ENCODE results near the gene C4orf50.
"Not testable (repeated sequence)": the region's sequence is repeated elsewhere in the genome, so short reads cannot be mapped to it uniquely, and the experiment has no call there.

Gene C4orf50

GRCh38 chr4:5969336-5969735, 48.9 kb downstream of the C4orf50 start:
- no peak for DNase-seq (ENCODE audit: low read depth)

DNA sequence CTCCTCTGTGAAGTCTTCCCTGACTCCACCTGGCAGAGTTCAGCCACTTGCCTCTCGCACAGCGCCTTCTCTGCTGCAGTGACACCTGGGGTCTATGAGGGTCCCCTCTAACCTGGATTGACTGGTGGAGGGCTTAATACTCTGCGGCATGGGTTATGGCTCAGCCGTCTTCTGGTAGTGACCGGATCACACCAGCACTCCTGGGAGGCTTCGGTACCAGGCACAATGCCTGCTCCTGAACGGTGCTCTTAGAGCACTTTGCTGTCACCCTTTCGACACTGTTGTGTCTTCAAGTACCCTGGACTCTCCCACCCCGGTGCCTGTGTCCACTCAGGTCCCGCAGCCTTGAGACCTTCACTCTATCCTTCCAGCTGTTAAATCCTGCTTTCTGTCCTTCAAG, 50.0 kb downstream of the C4orf50 start:
- DNase-seq (ENCODE audit: low read depth): no peak

DNA sequence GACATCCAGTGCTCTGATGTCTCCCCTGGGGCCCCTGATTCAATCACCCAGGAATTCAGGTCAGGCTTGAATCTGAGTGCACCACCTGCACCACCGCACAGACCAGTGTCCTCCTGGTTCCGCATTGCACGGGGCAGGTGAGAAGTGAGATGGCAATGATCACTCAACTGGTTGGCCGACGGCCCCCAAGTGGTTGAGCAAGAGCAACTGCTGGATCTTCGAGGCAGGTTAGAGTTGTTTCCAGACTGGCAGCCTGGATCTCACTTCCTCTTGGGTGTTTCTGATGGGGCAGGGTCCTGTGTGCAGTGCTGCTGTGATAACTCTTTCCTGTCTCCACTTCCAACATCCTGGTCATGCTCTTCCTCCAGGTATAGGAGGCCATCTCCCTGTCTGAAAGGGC, 50.4 kb downstream of the C4orf50 start:
- DNase-seq (ENCODE audit: low read depth): no peak

DNA sequence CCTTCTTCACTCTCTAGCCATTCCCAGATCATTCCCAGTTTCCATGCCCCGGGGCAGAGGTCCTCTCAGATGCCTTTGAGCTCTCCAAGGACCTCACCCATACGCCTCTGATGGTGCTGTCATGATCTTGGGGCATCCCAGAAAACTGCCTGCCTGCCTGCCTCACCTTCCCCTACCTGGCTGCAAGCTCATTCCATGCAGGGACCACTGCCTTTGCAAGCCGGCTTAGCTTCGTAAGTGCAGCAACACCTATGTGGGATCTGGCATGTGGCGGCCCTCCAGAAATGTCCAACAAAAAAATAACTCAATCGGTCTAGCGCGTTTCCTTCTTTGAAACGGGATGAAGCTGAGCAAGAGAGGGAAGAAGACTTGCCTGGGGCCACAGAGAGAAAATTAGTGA, 53.0 kb downstream of the C4orf50 start:
- no peak for DNase-seq (ENCODE audit: low read depth)

DNA sequence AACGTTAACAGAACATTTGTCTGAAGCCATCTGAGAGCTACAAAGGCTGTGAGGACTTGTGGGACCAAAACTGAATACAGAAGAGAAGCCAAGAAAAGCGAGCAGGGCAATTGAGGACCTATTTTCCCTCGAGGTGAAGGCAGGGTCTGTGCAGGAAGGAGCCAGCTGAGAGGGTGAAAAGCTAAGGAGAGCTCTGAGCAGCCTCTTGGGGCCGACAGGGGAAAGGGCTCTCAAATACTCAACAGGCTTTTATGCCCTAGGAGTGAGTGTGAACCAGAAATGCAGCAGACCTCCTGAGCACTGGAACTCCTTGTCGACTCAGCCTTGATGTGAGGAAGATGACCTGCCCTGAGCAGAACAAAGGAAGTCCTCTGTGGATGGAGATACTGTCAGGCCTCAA, 54.2 kb downstream of the C4orf50 start:
- no peak for DNase-seq (ENCODE audit: low read depth)

GRCh38 chr4:5963611-5964010, 54.6 kb downstream of the C4orf50 start:
- DNase-seq (ENCODE audit: low read depth): no peak

GRCh38 chr4:5962416-5962815, 55.8 kb downstream of the C4orf50 start:
- DNase-seq (ENCODE audit: low read depth): no peak

DNA sequence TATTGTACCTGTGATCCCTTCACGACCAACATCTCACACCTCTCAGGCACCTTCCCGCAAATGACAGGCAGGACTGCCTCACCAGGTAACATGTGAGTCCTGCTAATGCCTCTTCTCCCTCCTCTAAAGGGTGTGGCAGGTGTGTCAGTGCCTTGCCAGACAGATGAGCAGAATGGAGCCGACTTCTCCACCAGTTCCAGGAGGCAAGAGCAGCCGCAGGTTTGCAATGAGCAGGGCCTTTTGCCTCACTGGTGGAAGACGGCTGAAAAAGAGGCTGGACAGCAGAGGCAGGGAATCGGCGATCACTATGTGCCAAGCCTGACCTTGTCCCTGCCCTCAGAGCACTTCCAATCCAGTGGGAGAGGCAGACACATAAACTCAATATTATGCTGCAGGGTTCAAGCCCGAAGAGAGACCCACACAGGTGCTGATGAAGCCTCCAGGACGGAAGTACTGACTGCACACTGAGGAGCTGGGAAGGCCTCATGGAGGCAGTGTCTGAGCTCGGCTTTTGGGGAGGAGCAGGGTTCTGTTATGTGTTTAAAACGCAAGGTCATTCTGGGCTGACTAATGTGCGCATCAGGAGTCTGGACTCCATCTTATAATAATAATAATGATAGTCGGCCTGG, 57.9 kb downstream of the C4orf50 start:
- no peak for DNase-seq (ENCODE audit: low read depth)

DNA sequence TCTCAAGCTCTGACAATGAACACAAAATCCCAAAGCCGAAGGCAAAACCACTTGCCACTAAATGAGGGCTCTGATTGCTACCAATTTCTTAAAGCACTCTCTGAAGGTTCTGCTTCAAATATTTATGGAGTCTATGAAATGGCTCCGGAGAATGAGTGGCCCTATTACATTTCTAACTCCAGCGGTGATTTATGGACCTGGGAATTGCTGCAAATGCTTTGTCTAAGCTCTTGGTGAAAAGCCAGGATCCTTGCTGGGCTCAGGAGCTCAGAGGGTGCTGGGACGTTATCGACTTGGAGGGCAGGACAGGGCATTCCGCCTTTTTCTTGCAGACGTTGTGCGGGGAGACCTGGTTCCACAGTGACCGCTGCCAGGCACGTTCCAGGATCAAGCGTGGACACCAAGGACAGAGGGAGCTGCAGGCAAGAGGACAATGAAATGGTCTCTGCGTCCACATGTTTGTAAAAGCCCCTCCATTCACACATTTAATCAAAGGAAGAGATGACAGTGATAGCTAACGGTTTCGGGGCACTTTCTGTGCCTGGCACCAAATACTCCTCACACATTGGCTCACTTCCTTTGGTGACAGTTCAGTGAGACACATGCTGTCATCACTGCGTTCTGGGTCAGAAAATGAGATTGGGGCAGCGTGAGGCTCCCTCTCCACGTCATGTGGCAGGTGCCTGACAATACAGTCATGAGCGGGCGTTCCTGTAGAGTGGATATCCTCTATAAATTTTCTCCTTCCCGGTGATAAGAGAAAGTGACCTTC, 58.8 kb downstream of the C4orf50 start:
- DNase-seq (ENCODE audit: low read depth): no peak

DNA sequence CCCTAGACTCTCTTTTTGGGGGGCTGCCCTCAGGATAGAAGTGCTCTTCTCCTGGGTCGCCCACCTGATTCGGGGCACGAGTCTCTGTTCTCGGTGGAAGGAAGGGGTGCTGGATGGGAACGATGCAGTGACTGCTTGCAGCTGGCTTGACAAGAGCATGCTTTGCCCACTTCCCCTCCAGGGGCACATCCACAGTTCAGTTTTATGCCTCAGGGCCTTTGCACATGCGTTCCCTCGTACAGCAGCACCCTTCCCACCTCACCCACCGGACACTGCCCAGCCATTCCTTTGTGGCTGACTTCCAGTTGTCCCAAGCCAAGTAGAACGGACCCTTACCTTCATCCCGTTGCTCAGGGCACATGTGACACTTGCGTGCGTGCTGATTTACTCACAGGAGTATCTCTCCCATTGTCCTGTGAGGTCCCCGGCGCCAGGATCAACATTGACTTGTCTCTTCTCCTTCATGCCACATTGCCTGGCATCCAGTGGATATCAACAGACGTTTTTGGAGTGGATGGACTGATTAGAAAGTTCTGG, 60.0 kb downstream of the C4orf50 start:
- DNase-seq (ENCODE audit: low read depth): no peak

DNA sequence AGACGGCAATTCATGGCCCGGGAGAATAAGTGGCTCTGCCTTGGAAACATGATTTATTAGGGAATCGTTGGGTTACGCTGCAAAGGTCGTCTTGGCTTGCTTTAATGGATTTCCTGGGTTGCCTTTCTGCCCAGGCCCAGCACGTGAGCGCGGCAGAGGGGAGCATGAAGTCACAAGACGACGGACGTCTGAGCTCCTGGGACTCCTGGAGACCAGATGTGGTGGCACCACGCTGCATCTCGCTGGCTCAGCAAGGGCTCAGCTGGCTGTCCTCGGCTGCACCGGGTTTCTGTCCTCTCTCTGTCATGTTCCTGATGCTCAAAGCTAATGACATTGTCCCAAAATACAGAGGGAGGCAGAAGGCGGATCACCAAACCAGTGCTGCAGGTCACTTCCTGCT, 61.2 kb downstream of the C4orf50 start:
- DNase-seq (ENCODE audit: low read depth): no peak

- DNase-seq (ENCODE audit: low read depth): no peak
Observed at GRCh38 chr4:5956285-5957021, 61.8 kb downstream of the C4orf50 start.

GRCh38 chr4:5955856-5956255, 62.4 kb downstream of the C4orf50 start:
- DNase-seq (ENCODE audit: low read depth): no peak

DNA sequence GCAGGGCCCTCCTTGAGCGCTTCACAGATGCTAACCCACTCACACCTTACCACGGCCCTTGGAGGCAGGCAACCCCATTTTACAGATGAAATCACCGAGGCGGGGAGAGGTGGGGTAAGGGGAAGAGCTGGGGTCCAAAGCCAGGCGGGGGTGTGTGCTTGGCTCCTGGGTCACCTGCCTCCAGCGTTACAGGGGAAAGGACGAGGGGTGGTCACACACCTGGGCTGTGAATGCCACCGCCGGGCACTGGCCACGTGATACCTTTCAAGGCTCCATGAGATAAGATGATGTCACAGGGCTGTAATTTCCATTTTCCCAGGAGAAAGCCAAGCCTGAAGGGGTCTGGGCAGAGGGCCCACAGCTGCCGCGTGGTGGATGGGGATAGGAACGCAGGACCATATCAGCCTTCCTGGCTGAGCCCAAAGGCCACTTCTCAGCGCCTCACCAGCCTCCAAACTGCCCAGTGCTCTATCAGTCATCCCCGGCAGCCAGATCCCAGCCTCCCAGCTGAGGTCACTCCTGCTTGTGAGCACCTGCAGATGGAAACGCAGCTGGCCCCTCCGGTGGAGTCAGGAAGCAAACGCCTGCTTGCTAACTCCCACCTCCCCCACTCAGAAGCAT, 62.9 kb downstream of the C4orf50 start:
- DNase-seq (ENCODE audit: low read depth): no peak

GRCh38 chr4:5954056-5954760, 64.0 kb downstream of the C4orf50 start:
- no peak for DNase-seq (ENCODE audit: low read depth)

- DNase-seq (ENCODE audit: low read depth): no peak
Observed at GRCh38 chr4:5952975-5953951, 65.0 kb downstream of the C4orf50 start.

- DNase-seq (ENCODE audit: low read depth): no peak
Observed at GRCh38 chr4:5952286-5952974, 65.8 kb downstream of the C4orf50 start.

- DNase-seq (ENCODE audit: low read depth): not testable (repeated sequence)
Observed at GRCh38 chr4:5946653-5947052, 71.6 kb downstream of the C4orf50 start.

DNA sequence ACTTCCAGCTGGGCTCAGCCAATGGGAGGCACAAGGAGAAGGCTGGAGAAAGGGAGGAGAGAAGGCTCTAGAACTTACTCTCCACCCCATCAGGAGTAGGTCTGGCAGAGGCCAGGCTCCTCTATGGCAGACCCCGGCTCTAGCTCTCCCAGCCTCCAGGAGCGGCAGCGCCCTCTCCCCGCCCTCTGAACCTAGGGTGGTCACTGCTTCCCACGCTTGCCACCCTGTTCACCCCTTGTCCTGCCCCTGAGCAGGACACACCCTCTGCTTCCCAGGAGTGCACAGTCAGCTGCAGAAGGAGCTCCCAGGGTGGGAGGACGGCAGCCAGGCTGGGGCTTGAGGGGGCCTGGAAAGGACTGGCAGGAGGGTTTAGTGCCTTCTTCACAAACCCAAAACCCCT, 72.3 kb downstream of the C4orf50 start:
- no peak for DNase-seq (ENCODE audit: low read depth)

DNA sequence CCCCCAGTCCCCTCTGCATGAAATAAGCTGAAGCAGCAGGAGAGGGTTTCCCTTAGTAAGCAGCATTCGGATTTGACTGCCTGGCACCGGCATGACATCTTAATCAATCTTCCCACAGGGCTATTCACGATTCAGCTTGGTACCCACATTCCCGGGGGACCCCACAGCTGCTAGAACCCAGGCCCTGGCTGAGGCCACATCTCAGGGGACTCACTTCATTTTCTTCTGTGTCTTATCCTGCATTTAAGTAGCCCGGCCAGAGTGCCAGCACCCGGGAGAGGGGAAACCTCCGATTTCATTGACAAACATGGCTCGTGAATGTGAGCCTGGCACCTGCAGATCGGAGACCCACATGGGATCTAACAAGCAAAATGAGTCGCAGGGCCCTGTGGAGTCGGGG, 73.1 kb downstream of the C4orf50 start:
- no peak for DNase-seq (ENCODE audit: low read depth)

Data from activated T-cell treated with anti-CD3 and anti-CD28 coated beads for 24 hours (primary cell).